ENCODE measurements around the gene DEPDC7.
A peak's percentile ranks its signal among the peaks of the same experiment; 100 is the strongest.
"Not testable (repeated sequence)": the region's sequence is repeated elsewhere in the genome, so short reads cannot be mapped to it uniquely, and the experiment has no call there.

Gene DEPDC7

DNA sequence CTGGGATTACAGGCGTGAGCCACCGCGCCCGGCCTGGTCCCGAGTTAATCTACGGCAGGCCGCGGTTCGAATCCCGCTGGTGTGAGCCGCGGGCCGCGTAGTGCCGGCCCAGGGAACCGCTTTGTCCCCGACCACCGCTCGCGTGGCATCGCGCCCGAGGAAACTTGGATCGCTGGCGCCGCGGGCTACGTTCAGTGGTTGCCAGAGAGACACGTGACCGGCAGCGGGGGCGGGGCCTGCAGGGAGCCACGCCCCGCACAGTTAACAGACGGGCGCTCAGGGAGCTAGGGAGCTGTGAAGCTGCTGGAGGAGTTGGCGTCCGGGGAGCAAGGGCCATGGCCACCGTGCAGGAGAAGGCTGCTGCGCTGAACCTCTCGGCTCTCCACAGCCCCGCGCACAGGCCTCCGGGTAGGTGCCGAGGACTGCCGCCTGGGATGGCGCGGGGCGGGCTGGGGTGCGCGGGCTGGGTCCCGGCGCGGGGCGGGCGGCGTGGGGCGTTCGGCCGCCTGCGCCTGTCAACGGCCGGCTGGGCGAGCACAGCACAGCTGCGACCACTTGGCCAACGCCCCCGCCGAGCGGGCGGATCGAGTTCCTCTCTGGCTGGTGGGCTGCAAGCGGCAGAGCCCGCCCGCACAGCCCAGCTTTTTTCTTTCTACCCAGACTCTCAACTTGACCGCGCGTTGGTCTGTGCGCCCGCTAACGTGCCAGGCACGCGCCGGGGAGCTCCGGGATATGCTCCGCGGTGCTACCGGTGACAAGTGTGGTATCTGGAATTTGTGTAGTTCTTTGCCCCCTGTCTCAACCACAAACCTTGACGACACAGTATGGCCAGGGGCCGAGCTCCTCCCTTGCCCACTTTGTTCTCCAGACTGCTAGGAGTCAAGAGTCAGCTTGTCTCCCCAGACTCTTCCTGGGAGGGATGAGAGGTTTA, at the start of gene DEPDC7:
Gene DEPDC7, plus strand, starts transcription at position 258 of the 931 bp plus-strand sequence. Its CDS starts 78 bp downstream, at position 336.
- peak; percentile 76 to 77 for DNase-seq

DNA sequence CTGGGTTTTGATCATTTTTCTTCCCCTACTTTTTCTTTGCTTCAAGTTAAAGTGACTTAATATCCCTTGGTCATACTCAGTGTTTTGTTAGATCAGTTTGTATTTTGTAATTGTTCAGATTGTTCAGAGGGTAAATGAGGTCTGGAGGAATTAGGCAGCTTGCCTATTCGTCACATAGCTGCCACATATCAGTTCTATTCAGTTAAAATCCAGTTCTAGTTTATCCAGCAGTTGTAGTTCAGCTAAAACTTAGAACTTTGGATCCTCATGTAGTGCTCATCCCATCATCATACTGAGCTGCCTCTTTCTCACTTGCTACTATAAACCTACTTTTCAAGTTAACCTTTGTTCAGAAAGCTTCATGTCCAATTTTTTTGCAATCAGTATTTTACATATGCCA, 47.1 kb upstream of the DEPDC7 start:
- no peak for DNase-seq

DNA sequence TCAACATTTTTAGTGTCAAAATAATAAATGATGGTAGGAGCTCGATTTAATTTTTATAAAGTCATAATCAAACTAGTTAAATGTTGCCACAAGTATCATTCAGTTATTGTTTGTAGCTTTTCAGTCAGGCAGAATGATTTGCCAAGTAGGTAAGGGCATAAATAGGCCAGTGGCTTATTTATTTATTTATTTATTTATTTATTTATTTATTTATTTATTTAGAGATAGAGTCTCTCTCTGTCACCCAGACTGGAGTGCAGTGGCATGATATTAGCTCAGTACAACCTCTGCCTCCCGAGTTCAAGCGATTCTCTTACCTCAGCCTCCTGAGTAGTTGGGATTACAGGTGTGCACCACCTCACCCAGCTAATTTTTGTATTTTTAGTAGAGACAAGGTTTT, 43.4 kb upstream of the DEPDC7 start:
- DNase-seq, result not testable (repeated sequence)

DNA sequence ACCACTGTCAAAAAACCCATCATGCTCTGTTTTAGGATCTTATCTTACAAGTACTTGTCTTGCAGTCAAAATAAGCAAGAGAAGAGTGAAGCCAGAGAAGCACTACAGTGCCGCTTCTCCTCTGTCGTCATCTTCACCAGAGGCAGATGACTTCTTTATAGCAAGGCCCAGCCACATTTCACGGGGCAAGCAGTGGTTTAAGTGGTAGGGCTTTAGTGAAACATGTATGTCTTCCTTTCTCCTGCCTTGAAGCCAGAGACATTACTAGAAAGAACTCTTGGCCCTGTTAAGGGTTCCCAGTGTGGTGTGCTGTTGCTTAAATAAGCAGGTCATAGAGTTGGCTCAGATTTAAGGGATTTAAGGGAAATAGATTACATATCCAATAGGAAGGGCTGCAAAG, 42.9 kb upstream of the DEPDC7 start:
- no peak for DNase-seq

DNA sequence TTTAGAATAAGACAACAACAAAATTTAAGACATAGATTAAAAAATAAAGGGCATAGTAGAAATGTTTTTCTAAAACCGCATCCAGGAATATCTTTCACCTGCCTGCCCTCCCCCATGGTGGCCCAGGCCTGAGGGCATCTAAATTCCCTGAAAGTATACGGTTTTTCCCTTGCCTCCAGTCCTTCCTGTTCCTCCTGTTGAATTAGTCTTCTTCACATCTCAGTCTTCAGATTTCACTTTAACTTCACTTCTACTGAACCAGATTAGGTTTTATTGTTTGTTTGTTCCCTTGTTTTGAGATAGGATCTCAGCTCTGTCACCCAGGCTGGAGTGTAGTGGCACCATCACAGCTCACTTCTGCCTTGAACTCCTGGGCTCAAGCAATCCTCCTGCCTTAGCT, 33.1 kb upstream of the DEPDC7 start:
- no peak for DNase-seq

DNA sequence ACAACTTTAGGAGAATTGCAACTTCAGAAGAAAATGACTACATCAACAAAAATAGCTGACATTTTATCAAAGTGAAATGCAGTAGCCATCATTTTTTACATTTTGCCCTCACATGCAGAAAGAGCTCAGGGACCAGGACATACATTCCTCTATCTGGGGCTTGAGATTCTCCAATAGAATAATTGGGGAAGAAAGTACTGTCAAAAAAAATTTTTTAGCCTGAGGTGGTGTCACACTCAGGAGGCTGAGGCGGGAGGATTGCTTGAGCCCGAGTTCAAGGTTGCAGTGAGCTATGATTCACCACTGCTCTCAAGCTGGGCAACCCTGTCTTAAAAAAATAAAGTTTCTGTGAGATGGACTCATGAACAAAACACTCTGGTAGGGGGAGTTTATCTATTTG, 32.2 kb upstream of the DEPDC7 start:
- no peak for DNase-seq

DNA sequence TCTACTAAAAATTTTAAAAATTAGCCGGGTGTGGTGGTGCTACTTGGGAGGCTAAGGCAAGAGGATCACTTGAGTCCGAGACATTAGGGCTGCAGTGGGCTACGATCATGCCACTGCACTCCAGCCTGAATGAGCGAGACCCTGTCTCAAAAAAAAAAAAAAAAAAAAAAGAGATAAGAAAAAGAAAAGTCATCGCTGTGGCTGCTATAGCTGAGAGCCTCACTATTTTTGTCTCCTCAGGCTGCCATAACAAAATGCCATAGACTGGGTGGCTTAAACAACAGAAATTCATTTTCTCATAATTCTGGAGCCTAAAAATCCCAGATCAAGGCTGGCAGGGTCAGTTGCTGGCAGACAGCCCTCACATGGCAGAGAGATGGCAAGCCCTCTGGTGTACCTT, 30.1 kb upstream of the DEPDC7 start:
- no peak for DNase-seq

DNA sequence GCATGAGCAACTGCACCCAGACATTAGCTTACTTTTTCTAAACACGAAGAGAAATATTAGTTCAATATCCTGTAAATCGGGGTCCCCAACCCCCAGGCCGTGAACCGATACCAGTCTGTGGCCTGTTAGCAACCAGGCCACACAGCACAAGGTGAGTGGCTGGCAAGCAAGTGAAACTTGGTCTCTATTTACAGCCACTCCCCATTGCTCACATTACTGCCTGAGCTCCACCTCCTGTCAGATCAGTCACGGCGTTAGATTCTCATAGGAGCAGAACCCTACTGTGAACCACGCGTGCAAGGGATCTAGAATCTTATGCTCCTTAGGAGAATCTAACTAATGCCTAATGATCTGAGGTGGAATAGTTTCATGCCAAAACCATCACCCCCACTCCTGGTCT, 27.8 kb upstream of the DEPDC7 start:
- DNase-seq, result no peak

DNA sequence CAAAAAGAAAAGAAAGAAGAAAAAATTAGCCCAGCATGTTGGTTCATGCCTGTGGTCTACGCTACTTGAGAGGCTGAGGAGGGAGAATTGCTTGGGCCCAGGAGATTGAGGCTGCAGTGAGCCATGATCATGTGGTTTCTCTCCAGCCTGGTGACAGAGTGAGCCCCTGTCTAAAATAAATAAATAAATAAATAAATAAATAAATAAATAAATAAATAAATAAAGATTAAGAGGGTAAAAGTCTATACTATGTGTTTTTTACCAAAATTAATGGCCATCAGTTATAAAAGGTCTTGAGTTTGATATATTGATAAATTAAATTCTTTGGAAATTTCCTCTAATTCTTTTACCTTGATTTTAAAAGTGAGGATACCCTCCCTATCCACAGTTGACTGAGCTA, 25.2 kb upstream of the DEPDC7 start:
- no peak for DNase-seq

DNA sequence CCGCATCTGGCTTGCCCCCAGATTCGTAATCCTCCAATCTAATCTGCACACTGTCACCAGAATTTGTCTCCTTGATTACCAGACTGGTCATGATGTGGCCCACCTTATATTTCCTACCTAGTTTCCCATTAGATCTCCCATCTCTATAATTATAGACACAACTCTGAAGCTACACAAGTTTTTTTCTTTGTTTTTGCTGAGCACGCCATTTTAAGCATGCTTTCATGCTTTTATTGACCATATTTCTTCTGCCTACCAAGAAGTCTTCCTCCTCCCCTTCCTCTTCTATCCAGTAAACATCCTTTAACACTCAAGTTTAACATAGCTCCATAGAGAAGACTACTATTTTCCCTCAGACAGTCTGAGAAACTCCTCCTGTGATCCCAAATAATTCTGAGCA, 24.3 kb upstream of the DEPDC7 start:
- no peak for DNase-seq

DNA sequence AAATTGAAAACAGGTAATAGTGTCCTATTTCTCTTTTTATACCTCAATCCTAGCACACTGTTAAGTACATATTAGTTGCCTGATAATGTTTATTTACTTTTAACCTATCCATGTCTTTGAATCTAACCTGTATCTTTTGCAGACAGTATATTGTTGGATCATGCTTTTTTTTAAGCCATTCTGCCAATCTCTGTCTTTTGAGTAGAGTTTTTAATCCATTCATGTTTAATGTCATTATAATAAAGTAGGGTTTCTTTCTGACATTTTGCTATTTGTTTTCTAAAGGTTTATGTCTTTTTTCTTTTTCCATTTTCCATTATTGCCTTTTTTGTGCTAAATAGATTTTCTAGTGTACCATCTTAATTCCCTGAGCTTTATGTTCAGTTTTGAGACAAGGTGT, 23.8 kb upstream of the DEPDC7 start:
- DNase-seq, result no peak

DNA sequence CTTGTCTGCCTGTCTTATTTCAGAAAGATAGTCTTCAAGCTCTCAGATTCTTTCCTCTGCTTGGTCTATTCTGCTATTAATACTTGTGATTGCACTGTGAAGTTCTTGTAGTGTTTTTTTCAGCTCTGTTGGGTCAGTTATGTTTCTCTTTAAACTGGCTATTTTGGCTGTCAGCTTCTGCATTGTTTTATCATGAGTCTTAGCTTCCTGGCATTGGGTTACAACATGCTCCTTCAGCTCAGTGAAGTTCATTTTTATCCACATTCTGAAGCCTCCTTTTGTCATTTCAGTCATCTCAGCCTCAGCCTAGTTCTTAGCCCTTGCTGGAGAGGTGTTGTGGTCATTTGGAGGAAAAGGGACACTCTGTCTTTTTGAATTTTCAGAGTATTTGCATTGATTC, 15.5 kb upstream of the DEPDC7 start:
- no peak for DNase-seq

DNA sequence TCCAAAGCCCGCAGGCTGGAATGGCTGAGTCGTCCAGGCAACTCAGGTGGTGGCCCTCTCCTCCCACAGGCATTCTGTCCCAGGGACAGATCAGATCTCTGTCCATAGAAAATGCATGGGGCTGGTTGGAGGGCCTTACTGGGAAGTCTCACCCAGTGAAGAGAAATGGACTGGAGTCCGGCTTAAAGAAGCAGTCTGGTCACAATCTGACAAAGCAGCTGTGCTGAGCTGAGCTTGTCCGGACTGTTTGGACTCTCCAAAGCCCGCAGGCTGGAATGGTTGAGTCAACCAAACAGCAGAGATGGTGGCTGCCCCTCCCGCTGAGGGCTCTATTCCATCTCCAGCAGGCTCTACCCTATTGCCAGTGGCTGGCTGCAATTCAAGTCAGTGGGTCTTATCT, 14.4 kb upstream of the DEPDC7 start:
- DNase-seq, result no peak

DNA sequence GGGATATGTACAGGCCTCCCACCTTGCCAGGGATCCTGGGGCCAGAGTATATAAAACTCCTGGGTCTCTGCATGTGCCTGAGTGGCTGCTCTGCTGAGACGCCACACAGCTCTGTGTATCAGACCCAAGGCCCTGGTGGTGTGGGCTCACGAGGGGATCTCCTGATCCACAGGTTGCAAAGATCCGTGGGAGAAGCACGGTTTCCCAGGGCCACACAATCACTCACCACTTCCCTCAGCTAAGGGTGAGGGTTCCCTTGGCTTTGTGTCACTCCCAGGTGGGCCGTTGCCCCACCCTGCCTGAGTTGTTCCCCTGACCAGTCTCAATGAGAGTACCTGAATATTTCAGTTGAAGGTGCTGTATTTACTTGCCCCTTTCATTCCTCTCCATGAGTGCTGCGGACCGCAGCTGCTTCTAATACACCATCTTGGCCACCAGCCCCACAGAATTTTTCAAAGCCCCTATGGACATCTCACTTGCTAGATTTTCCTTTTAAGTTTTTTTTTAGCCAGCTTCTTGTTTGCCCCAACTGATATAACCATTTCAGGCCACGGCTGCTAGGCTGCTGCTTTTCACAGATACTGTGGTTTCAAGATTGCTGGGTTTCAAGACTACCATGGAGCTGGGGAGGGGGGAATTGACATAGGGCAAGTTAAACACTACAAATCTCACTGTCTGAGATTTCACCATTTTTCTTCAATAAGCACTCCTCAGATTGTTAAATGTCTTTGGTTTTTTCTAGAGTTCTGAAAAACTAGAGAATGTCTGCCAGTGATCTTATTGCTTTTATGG, 13.7 kb upstream of the DEPDC7 start:
- no peak for DNase-seq

DNA sequence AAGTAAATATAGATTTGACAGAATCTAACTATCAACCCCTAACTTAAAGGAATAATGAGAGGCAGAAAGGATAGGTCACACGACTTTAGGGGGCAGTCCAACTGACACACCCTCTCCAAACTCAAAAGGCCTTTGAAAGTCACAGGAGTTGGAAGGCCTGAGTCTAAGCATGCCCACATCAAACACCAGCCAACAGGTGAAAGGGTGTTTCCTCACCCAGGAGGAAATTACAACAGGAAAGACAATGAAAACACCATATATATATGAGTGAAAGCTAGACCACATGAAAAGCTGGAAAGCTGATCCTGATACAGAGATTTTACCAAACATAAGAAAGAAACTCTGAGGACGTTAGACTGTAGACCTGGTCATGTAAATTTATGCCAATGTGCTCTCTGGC, 10.5 kb upstream of the DEPDC7 start:
- DNase-seq, result peak in 1 of 2 donors; percentile 5

DNA sequence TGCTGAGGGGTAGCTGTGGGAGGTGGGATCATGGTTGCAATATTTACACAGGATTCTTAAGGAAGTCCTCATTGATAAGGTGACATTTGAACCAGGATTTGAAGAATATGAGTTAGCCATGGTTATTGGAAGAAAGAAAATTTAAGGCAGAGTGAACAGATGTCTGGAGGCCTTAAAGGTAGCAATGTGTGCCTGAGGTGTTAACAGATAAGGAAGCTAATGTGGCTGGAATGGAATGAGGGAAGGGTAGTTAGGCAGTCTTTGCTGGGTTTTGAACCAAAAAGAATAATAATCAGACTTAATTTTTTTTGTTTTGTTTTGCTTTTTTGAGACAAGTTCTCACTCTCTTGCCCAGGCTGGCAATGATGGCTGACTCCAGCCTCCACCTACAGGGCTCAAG, 9.7 kb upstream of the DEPDC7 start:
- DNase-seq, result no peak

DNA sequence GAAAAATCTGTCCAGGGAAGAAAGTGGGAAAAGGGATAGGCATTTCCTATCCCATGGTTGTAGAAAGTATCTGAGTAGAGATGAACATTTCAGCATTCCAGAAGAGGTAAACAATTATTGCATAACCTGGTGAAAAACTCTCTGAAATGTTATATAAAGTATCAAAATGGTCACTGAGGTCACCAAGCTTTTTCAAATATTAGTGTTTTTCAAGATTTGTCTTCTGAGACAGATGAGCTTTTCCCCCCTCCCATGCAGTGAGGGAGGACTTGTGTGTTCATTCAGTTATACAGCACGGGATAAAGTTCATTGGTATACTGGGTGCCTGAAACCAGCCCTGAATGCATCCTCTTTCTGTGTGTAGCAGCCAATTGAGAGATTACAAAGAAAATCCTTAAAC, 1.9 kb upstream of the DEPDC7 start:
- DNase-seq, result no peak

DNA sequence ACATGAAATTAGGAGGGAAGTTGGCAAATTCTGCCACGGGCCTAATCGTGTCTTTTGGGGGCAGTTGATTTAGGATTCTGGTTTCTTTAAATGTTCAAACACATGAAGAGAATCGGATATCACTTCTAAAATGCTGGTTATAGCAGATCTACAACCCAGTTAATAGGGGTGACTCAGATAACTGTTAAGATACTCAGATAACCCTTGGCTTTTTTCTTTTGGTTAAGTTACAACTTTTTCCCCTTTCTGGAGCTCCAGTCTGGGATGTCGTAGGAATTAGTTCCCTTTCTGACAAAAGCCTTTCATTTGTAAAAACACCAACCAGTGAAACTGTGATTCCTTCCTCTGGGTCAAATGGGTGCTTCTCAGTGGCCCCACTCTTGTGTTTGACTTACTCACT, 976 bp downstream of the DEPDC7 start:
- no peak for DNase-seq

DNA sequence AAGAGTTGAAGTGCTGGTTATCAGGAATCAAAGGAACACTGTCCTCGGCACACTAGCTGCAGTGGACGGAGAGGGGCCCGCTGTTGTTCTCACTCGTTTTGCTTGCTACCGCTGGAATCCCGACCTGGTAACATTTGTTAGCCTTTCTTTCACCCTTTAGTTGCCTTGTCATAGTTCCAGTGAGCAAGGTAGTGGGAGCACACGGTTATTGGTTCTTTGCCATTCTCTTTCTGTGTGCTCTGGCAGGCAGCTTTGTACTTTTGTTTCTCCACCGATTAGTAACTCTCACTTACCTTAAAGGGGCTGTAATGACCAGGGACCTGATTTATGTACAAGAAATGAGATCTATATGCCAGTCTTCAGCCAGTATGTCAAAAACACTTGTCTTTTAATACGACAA, 1.8 kb downstream of the DEPDC7 start:
- DNase-seq, result no peak

DNA sequence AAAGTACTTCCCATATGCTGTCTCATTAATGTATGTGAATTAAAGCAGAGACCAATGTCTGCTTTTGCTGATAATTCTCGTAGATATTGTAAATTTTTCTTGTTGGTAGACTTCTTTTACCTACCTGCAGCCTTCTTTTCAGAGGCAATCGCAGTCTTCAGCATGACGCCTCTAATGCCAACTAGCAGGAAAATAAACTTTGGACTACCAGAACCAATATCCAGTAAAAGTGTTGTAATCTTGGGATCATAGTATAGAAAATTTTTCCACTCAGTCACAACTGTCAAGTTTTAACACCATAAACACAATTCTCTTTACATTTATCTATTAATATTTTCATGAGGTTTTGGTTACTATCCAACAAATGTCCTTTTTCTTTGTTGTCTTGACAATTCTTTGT, 2.3 kb downstream of the DEPDC7 start:
- no peak for DNase-seq

DNA sequence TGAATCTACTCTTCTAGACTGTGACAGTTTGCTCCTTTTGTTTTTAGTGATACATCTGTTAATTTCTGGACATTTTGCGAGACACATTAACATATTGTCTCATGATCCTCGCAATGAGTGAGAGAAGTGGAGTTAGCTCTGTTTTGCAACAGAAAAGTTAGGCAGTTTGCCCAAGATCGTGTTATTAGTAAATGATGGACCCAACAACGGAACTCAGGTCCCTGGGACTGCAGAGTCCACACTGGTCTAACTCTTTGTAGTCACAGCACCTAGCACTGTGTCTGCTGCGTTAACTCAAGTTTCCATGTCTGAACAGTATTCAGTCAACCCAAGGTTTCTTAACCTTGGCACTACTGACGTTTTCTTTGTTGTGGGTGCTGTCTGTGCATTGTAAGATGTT, 3.2 kb downstream of the DEPDC7 start:
- no peak for DNase-seq

DNA sequence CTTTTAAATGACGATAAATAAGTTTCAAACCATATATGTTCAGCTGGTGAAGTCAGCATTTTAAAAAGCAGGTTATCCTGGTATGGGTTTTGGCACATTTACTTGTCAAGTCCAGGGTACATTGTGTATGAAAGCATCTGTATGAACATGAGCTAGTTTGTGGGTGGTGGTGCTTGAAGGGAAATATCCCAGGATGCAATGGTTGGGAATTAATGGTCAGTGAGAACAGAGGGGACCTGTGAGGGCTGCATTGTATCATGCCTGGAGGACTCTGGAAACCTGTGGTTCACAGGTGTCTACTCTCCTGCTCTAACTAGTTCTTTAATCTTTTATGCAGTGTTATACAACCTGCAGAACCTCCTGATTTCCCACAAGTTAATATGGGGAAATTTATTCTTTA, 5.8 kb downstream of the DEPDC7 start:
- no peak for DNase-seq

DNA sequence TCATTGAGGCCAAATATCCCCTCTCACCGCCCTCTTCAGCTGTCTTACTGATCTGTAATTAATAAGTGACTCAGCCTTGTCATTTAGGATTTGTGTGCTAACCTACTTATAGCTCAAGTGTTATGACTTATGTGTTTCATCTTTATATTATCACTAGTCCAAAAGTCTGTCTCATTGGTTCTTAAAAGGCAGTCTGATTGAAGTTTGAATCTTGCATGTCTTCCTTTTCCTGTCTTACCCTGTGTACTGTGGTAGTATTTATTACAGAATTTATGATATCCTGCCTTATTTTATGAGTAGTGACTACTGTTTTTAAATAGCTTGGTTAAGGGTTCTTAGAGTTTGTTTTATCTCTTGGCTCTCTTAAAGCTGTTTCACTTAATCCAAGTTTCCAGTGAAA, 6.3 kb downstream of the DEPDC7 start:
- no peak for DNase-seq

DNA sequence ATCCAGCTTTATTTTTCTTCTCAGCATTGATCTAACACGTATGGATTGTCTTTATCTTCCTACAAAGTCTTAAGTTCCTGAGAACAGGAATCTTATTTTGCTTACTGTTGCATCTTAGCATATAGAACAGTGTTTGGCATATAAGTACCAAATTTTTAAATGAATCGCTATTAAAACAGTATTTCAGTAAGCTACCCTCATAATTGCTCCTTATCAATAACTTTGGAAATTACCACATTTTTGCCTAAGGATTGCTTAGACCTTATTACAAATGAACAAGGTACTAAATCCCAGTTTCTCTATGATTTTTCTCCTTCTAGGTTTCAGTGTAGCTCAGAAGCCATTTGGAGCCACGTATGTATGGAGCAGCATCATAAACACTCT, 9.7 kb downstream of the DEPDC7 start:
- DNase-seq, result no peak

Measured in activated CD4-positive, alpha-beta T cell treated with anti-CD3 and anti-CD28 coated beads for 4 hours (primary cell).